GM04504 (cell line): ENCODE results near the gene MERTK.
"Not testable (repeated sequence)": the region's sequence is repeated elsewhere in the genome, so short reads cannot be mapped to it uniquely, and the experiment has no call there.

Source experiments
- DNase-seq: peaks from one replicate; pipeline ENCODE4 v3.0.0-alpha.2; 2012; ENCODE audit warnings: low read depth

Gene MERTK

GRCh38 chr2:112047537-112048235 lies 149.3 kb downstream of the MERTK start:
- no peak for DNase-seq

- DNase-seq, result no peak
Measured at GRCh38 chr2:112048236-112048592, 149.8 kb downstream of the MERTK start.

GRCh38 chr2:112048887-112049286 lies 150.5 kb downstream of the MERTK start:
- DNase-seq, result peak; percentile 21

- no peak for DNase-seq
Measured at GRCh38 chr2:112050316-112050715, 151.9 kb downstream of the MERTK start.

GRCh38 chr2:112053917-112054846 lies 155.8 kb downstream of the MERTK start:
- DNase-seq, result peak; percentile 86

- DNase-seq, result peak; percentile 97
Measured at GRCh38 chr2:112054847-112055729, 156.7 kb downstream of the MERTK start, which contains the start of gene TMEM87B. Gene TMEM87B, plus strand, starts transcription at chr2:112055269. Its CDS starts 323 bp downstream, at chr2:112055592.

GRCh38 chr2:112055730-112056625 lies 157.6 kb downstream of the MERTK start:
- peak; percentile 89 for DNase-seq

- DNase-seq, result no peak
Measured at GRCh38 chr2:112056626-112056987, 158.2 kb downstream of the MERTK start.

- DNase-seq, result no peak
Measured at GRCh38 chr2:112059671-112060070, 161.3 kb downstream of the MERTK start.

GRCh38 chr2:112061299-112061698 lies 162.9 kb downstream of the MERTK start:
- no peak for DNase-seq

GRCh38 chr2:112061840-112062239 lies 163.4 kb downstream of the MERTK start:
- no peak for DNase-seq

- DNase-seq, result no peak
Measured at GRCh38 chr2:112062894-112063293, 164.5 kb downstream of the MERTK start.

GRCh38 chr2:112065486-112065885 lies 167.1 kb downstream of the MERTK start:
- DNase-seq, result peak; percentile 1

GRCh38 chr2:112065966-112066365 lies 167.6 kb downstream of the MERTK start:
- peak; percentile 56 for DNase-seq

GRCh38 chr2:112069794-112070193 lies 171.4 kb downstream of the MERTK start:
- not testable (repeated sequence) for DNase-seq

GRCh38 chr2:112073875-112074274 lies 175.5 kb downstream of the MERTK start:
- DNase-seq, result no peak

- DNase-seq, result no peak
Measured at GRCh38 chr2:112074506-112074905, 176.1 kb downstream of the MERTK start.

GRCh38 chr2:112075490-112076260 lies 177.3 kb downstream of the MERTK start:
- no peak for DNase-seq

GRCh38 chr2:112077814-112078213 lies 179.4 kb downstream of the MERTK start:
- no peak for DNase-seq
